ENCODE data around the gene ICA1L. TPM values are rescaled to one million over a fixed set of nuclear protein-coding genes. Genes with fewer than 3 reads are reported as not detected.
"Not testable (repeated sequence)": the region's sequence is repeated elsewhere in the genome, so short reads cannot be mapped to it uniquely, and the experiment has no call there.

The ICA1L gene
- total and polyA plus RNA-seq, 2 experiments from 2014 or later, result 3.8 to 5.4 TPM

GRCh38 chr2:202813387-202813786 lies 58.2 kb downstream of the ICA1L start:
- no peak for TF ChIP-seq EZH2phosphoT487 (IDR thresholded peaks at IDR 0.05; ENCODE audit: insufficient read depth, low read depth)
- no peak for TF ChIP-seq EZH2 (IDR thresholded peaks at IDR 0.05; ENCODE audit: insufficient read depth, poor library complexity, severe bottlenecking)
- H3K79me2 ChIP-seq (ENCODE audit: insufficient read depth), result no peaks in the 10 kb centered on the region
- H3K27ac ChIP-seq, result no peak overlapping the region
- no peaks in the 10 kb centered on the region for H3K36me3 ChIP-seq (ENCODE audit: low read depth)
- H3F3A ChIP-seq (ENCODE audit: insufficient read depth), result peaks cover 10% of the 10 kb centered on the region; the same call in 1 of the 2 replicates
- no peak overlapping the region for H3K4me2 ChIP-seq (ENCODE audit: unreplicated experiment)
- H3K4me1 ChIP-seq (ENCODE audit: insufficient read depth), result peaks cover 10% of the 10 kb centered on the region
- H3K9ac ChIP-seq, result no peak overlapping the region
- no peak overlapping the region for H2AFZ ChIP-seq
- H4K20me1 ChIP-seq (ENCODE audit: insufficient read depth), result no peaks in the 10 kb centered on the region
- DNase-seq, result no peak
- no peaks in the 10 kb centered on the region for H3K9me2 ChIP-seq (ENCODE audit: insufficient read depth)
- 96 to 98% methylated on average over 3 of the region's 3 CpGs for WGBS, 2 experiments (ENCODE audit: low coverage in 1 of 2, low lambda C conversion rate in 2 of 2, missing lambda C conversion rate in 2 of 2)
- H3K4me3 ChIP-seq, result no peak overlapping the region
- no peaks in the 10 kb centered on the region for H3K9me3 ChIP-seq (ENCODE audit: low read depth)
- in situ Hi-C loops (cut with MboI), result no loop called here
- no peaks in the 10 kb centered on the region for H3K27me3 ChIP-seq (replicated peaks; ENCODE audit: insufficient read depth)

GRCh38 chr2:202808754-202809153 lies 62.8 kb downstream of the ICA1L start:
- no peak for TF ChIP-seq EZH2 (IDR thresholded peaks at IDR 0.05; ENCODE audit: insufficient read depth, poor library complexity, severe bottlenecking)
- TF ChIP-seq EZH2phosphoT487 (IDR thresholded peaks at IDR 0.05; ENCODE audit: insufficient read depth, low read depth), result no peak
- Histone ChIP-seq H3K9ac (no peak overlapping the region), H3K4me1 (ENCODE audit: insufficient read depth) (0 out of 2 replicates have a peak, but pooled peaks cover 5% of the 10 kb centered on the region), H3K27ac (no peak overlapping the region), H4K20me1 (ENCODE audit: insufficient read depth) (no peaks in the 10 kb centered on the region), H3K9me3 (ENCODE audit: low read depth) (no peaks in the 10 kb centered on the region), H3K9me2 (ENCODE audit: insufficient read depth) (no peaks in the 10 kb centered on the region), H3K79me2 (ENCODE audit: insufficient read depth) (no peaks in the 10 kb centered on the region), H3K27me3 (replicated peaks; ENCODE audit: insufficient read depth) (no peaks in the 10 kb centered on the region), H3F3A (ENCODE audit: insufficient read depth) (no peaks in the 10 kb centered on the region), H2AFZ (no peak overlapping the region), H3K36me3 (ENCODE audit: low read depth) (no peaks in the 10 kb centered on the region), H3K4me2 (ENCODE audit: unreplicated experiment) (no peak overlapping the region), H3K4me3 (no peak overlapping the region)
- WGBS, 2 experiments (ENCODE audit: low coverage in 1 of 2, low lambda C conversion rate in 2 of 2, missing lambda C conversion rate in 2 of 2), result 86 to 92% methylated on average over 3 of the region's 3 CpGs
- in situ Hi-C loops (cut with MboI), result no loop called here
- DNase-seq, result no peak

GRCh38 chr2:202807431-202808138 lies 64.0 kb downstream of the ICA1L start:
- H3K9ac ChIP-seq; in situ Hi-C loops (cut with MboI); H3K9me3 ChIP-seq (ENCODE audit: low read depth); H3K27me3 ChIP-seq (replicated peaks; ENCODE audit: insufficient read depth); H3K4me2 ChIP-seq (ENCODE audit: unreplicated experiment); H4K20me1 ChIP-seq (ENCODE audit: insufficient read depth); H3F3A ChIP-seq (ENCODE audit: insufficient read depth); H3K4me3 ChIP-seq; H3K36me3 ChIP-seq (ENCODE audit: low read depth); H3K27ac ChIP-seq; H3K4me1 ChIP-seq (ENCODE audit: insufficient read depth); H3K79me2 ChIP-seq (ENCODE audit: insufficient read depth); H3K9me2 ChIP-seq (ENCODE audit: insufficient read depth): not testable (repeated sequence)
- peak; percentile 76 for DNase-seq
- WGBS, 2 experiments (ENCODE audit: low coverage in 1 of 2, low lambda C conversion rate in 2 of 2, missing lambda C conversion rate in 2 of 2), result 94 to 100% methylated on average over 1 of the region's 1 CpG
- H2AFZ ChIP-seq, result peak overlapping the region; percentile 44

GRCh38 chr2:202805911-202806310 lies 65.7 kb downstream of the ICA1L start:
- H3K79me2 ChIP-seq (ENCODE audit: insufficient read depth); DNase-seq; H3K4me3 ChIP-seq; H3K9me3 ChIP-seq (ENCODE audit: low read depth); in situ Hi-C loops (cut with MboI); H4K20me1 ChIP-seq (ENCODE audit: insufficient read depth); H3F3A ChIP-seq (ENCODE audit: insufficient read depth); H3K9ac ChIP-seq; H3K4me1 ChIP-seq (ENCODE audit: insufficient read depth); H3K4me2 ChIP-seq (ENCODE audit: unreplicated experiment); H3K27ac ChIP-seq; H3K27me3 ChIP-seq (replicated peaks; ENCODE audit: insufficient read depth); H3K9me2 ChIP-seq (ENCODE audit: insufficient read depth); H2AFZ ChIP-seq; H3K36me3 ChIP-seq (ENCODE audit: low read depth): not testable (repeated sequence)
- WGBS, 2 experiments (ENCODE audit: low coverage in 1 of 2, low lambda C conversion rate in 2 of 2, missing lambda C conversion rate in 2 of 2), result 82 to 86% methylated on average over 9 of the region's 9 CpGs

- Histone ChIP-seq H3K27ac (no peak overlapping the region), H3F3A (ENCODE audit: insufficient read depth) (no peaks in the 10 kb centered on the region), H4K20me1 (ENCODE audit: insufficient read depth) (no peaks in the 10 kb centered on the region), H3K4me2 (ENCODE audit: unreplicated experiment) (no peak overlapping the region), H3K9me2 (ENCODE audit: insufficient read depth) (no peaks in the 10 kb centered on the region), H3K9ac (no peak overlapping the region), H3K36me3 (ENCODE audit: low read depth) (no peaks in the 10 kb centered on the region), H3K27me3 (replicated peaks; ENCODE audit: insufficient read depth) (no peaks in the 10 kb centered on the region), H3K4me1 (ENCODE audit: insufficient read depth) (no peaks in the 10 kb centered on the region), H3K4me3 (no peak overlapping the region), H3K79me2 (ENCODE audit: insufficient read depth) (no peaks in the 10 kb centered on the region), H3K9me3 (ENCODE audit: low read depth) (no peaks in the 10 kb centered on the region), H2AFZ (no peak overlapping the region)
- DNase-seq, result no peak
- in situ Hi-C loops (cut with MboI), result no loop called here
- TF ChIP-seq EZH2phosphoT487 (IDR thresholded peaks at IDR 0.05; ENCODE audit: insufficient read depth, low read depth), result no peak
Measured at GRCh38 chr2:202797944-202798343, 73.6 kb downstream of the ICA1L start.
